K562 (cell line): ENCODE measurements around the gene ATXN7. TPM values are rescaled to one million over a fixed set of nuclear protein-coding genes. Genes with fewer than 3 reads are reported as not detected.

Source experiments
- CAMTA2 ChIP-seq: fragments of 250-450 bp; sonication (Bioruptor Pico); conservative IDR thresholded peaks from 2 replicates; pipeline ENCODE4 v1.5.1; 2022
- CHD1 ChIP-seq: fragments of 200-600 bp; sonication (generic); IDR thresholded peaks from one replicate; pipeline ENCODE4 v1.6.1; 2012; ENCODE audit warnings: mild to moderate bottlenecking, moderate library complexity, low read length, inconsistent platforms
- FOXJ3 ChIP-seq: sonication (generic); formaldehyde crosslinking; IDR thresholded peaks from 2 replicates; pipeline ENCODE4 v1.4.0; 2020; ENCODE audit warnings: mild to moderate bottlenecking, missing genetic modification reagents
- HNRNPLL ChIP-seq: fragments of 200-400 bp; formaldehyde crosslinking; IDR thresholded peaks from 2 replicates; pipeline ENCODE4 v1.6.1; 2017; ENCODE audit warnings: low read length, low read depth, mild to moderate bottlenecking; ENCODE audit not compliant: poor library complexity, severe bottlenecking
- HOXB6 ChIP-seq: fragments of 250-450 bp; sonication (Bioruptor Pico); IDR thresholded peaks from 2 replicates; pipeline ENCODE4 v1.5.1; 2022; ENCODE audit warnings: mild to moderate bottlenecking, borderline replicate concordance
- MAX ChIP-seq: sonication (generic); formaldehyde crosslinking; IDR thresholded peaks from 2 replicates; pipeline ENCODE4 v1.9.0; 2022; ENCODE audit warnings: mild to moderate bottlenecking, missing genetic modification reagents
- MCM3 ChIP-seq: fragments of 450-650 bp; IDR thresholded peaks from 2 replicates; pipeline ENCODE4 v1.6.1; 2016
- NFRKB ChIP-seq: fragments of 450-650 bp; IDR thresholded peaks from 2 replicates; pipeline ENCODE4 v1.6.1; 2016; ENCODE audit warnings: low read depth
- NR2C2 ChIP-seq, 2 experiments: fragments of 200-800 bp in 1 of 2; sonication (Bioruptor generic) in 1 of 2; sonication (generic) in 1 of 2; formaldehyde crosslinking in 1 of 2; IDR thresholded peaks; 2 replicates each; pipeline versions ENCODE4 v1.6.1 to v1.8.0; 2016 to 2022; ENCODE audit warnings: mild to moderate bottlenecking in 1 of 2, missing compliant biosample characterization in 1 of 2, missing genetic modification characterization in 1 of 2, missing genetic modification reagents in 1 of 2
- RB1 ChIP-seq: fragments of 450-650 bp; IDR thresholded peaks from 2 replicates; pipeline ENCODE4 v1.6.1; 2017; ENCODE audit warnings: low read depth, mild to moderate bottlenecking
- SMARCB1 ChIP-seq: IDR thresholded peaks from 2 replicates; pipeline ENCODE4 v1.6.1; 2011; ENCODE audit warnings: improper control_type of control experiment, low read depth; ENCODE audit not compliant: insufficient read length
- ZFP36 ChIP-seq: fragments of 150-350 bp; IDR thresholded peaks from 2 replicates; pipeline ENCODE4 v1.6.1; 2018; ENCODE audit warnings: low read length, low read depth; ENCODE audit not compliant: partially characterized antibody
- ZNF77 ChIP-seq: fragments of 250-450 bp; sonication (Bioruptor Pico); IDR thresholded peaks from 2 replicates; pipeline ENCODE4 v1.5.0; 2020
- polyA plus RNA-seq, 8 experiments: library from polyadenylated mRNA; depleted of rRNA in 4 of 8; stranded (reverse) in 5 of 8; unstranded in 3 of 8; fragments of >200 nt; fragmentation: Nextera tagmentation in 2 of 8; fragmentation: Illumina TruSeq in 1 of 8; extraction: Ambion mirVana in 2 of 8; extraction: Trizol in 1 of 8; gene quantifications; 2 replicates each; pipeline versions ENCODE4 v1.2.1 to v1.2.3, GENCODE V29; 2011 to 2014; ENCODE audit warnings: inconsistent platforms in 1 of 8, missing spikeins in 1 of 8
- total RNA-seq, 7 experiments: library from RNA; depleted of rRNA in 6 of 7; stranded (reverse); fragments of >200 nt in 6 of 7; fragmentation: Illumina TruSeq in 2 of 7; extraction: Trizol in 2 of 7; gene quantifications; 2 replicates each; pipeline versions ENCODE4 v1.2.1 to v1.2.3, GENCODE V29; 2011 to 2021; ENCODE audit warnings: low replicate concordance in 1 of 7
- TF ChIP-seq, protein P1 (sequence below): fragments of 250-450 bp; sonication (Bioruptor Pico); IDR thresholded peaks from 2 replicates; pipeline ENCODE4 v1.9.0; 2021; ENCODE audit warnings: mild to moderate bottlenecking
- TF ChIP-seq, protein P2 (sequence below): sonication (generic); formaldehyde crosslinking; IDR thresholded peaks from 2 replicates; pipeline ENCODE4 v1.8.1; 2023; ENCODE audit warnings: missing genetic modification reagents, mild to moderate bottlenecking, borderline replicate concordance
- TF ChIP-seq, protein P3 (sequence below): fragments of 250-450 bp; sonication (Bioruptor Pico); IDR thresholded peaks from 2 replicates; pipeline ENCODE4 v1.4.0; 2020; ENCODE audit warnings: mild to moderate bottlenecking

Gene ATXN7
- total and polyA plus RNA-seq, 9 of the 15 experiments (the other 6 are each of a cell fraction or from before 2014, with no cell fraction given) = 0.41 to 9.2 (median 6.7) TPM

DNA sequence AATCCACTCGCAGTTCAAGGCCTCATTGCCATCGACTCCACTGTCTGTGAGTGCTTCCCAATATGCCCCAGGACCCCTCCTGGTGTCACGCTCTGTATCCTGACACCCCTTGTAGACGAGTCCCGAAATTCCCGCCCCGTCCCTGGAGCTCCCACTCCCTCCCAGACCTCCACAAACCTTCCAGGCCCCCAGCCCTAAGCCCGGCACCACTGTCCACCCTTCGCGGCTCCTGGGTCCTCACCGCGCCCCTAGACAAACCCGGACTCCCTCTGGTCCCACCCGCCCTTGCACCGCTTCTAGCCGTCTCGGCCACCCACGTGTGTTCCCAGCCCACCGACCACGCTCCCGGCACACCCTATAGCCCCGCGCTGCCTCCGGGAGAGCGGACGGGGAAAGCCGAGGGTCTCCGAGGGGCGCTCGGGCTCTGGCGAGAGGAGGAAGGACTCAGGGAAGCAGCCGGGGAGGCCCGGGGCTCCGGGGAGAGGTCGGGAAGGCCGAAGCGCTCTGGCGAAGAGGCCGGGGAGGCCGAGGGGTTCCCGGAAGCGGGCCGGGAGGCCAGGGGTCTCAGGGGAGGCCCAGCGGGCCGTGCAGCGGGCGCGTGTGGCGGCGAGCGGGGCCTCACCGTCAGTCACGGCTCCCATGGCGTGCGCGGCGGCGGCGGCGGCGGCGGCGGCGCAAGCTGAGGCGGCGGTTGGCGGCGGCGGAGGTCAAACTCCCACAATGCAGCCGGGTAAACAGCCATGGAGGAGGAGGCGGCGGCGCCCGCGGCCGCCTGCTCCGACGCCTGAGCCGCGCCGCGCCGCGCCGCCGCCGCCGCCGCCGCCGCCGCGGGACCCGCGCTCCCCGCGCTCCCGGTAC, at the start of gene ATXN7, which contains the start of gene THOC7 (continued):
- TF ChIP-seq NR2C2 (CRISPR knock-in tag; IDR thresholded peaks at IDR 0.05) (no peak), NR2C2 (tag; IDR thresholded peaks at IDR 0.05) (peak; percentile 90), FOXJ3 (CRISPR knock-in tag) (no peak), MCM3 (no peak), ZFP36 (no peak), SMARCB1 (no peak), CAMTA2 (CRISPR knock-in tag) (no peak), ZNF77 (CRISPR knock-in tag) (no peak), CHD1 (peak; percentile 32), RB1 (peak; percentile 53; the same call in 1 of the 2 replicates), NFRKB (0 out of 2 replicates have a peak, but pooled peaks have one; percentile 29), HNRNPLL (peak; percentile 46), HOXB6 (CRISPR knock-in tag) (no peak), MAX (CRISPR knock-in tag) (0 out of 2 replicates have a peak, but pooled peaks have one; percentile 25)
- TF ChIP-seq, protein P1, sequence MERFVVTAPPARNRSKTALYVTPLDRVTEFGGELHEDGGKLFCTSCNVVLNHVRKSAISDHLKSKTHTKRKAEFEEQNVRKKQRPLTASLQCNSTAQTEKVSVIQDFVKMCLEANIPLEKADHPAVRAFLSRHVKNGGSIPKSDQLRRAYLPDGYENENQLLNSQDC (CRISPR knock-in tag) = no peak
- TF ChIP-seq, protein P2, sequence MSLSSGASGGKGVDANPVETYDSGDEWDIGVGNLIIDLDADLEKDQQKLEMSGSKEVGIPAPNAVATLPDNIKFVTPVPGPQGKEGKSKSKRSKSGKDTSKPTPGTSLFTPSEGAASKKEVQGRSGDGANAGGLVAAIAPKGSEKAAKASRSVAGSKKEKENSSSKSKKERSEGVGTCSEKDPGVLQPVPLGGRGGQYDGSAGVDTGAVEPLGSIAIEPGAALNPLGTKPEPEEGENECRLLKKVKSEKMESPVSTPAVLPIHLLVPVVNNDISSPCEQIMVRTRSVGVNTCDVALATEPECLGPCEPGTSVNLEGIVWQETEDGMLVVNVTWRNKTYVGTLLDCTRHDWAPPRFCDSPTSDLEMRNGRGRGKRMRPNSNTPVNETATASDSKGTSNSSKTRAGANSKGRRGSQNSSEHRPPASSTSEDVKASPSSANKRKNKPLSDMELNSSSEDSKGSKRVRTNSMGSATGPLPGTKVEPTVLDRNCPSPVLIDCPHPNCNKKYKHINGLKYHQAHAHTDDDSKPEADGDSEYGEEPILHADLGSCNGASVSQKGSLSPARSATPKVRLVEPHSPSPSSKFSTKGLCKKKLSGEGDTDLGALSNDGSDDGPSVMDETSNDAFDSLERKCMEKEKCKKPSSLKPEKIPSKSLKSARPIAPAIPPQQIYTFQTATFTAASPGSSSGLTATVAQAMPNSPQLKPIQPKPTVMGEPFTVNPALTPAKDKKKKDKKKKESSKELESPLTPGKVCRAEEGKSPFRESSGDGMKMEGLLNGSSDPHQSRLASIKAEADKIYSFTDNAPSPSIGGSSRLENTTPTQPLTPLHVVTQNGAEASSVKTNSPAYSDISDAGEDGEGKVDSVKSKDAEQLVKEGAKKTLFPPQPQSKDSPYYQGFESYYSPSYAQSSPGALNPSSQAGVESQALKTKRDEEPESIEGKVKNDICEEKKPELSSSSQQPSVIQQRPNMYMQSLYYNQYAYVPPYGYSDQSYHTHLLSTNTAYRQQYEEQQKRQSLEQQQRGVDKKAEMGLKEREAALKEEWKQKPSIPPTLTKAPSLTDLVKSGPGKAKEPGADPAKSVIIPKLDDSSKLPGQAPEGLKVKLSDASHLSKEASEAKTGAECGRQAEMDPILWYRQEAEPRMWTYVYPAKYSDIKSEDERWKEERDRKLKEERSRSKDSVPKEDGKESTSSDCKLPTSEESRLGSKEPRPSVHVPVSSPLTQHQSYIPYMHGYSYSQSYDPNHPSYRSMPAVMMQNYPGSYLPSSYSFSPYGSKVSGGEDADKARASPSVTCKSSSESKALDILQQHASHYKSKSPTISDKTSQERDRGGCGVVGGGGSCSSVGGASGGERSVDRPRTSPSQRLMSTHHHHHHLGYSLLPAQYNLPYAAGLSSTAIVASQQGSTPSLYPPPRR (CRISPR knock-in tag) = no peak
- TF ChIP-seq, protein P3, sequence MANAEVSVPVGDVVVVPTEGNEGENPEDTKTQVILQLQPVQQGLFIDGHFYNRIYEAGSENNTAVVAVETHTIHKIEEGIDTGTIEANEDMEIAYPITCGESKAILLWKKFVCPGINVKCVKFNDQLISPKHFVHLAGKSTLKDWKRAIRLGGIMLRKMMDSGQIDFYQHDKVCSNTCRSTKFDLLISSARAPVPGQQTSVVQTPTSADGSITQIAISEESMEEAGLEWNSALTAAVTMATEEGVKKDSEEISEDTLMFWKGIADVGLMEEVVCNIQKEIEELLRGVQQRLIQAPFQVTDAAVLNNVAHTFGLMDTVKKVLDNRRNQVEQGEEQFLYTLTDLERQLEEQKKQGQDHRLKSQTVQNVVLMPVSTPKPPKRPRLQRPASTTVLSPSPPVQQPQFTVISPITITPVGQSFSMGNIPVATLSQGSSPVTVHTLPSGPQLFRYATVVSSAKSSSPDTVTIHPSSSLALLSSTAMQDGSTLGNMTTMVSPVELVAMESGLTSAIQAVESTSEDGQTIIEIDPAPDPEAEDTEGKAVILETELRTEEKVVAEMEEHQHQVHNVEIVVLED (CRISPR knock-in tag) = peak; percentile 34; the same call in 1 of the 2 replicates
